Myometrial cell (primary cell): ENCODE results near the gene FSHR. TPM values are rescaled to one million over a fixed set of nuclear protein-coding genes. Genes with fewer than 3 reads are reported as not detected.

Experiments used
- total RNA-seq: library from RNA; depleted of rRNA; stranded (reverse); fragments of >200 nt; gene quantifications from 2 replicates; pipeline ENCODE4 v1.2.3, GENCODE V29; 2015

The FSHR gene, protein sequence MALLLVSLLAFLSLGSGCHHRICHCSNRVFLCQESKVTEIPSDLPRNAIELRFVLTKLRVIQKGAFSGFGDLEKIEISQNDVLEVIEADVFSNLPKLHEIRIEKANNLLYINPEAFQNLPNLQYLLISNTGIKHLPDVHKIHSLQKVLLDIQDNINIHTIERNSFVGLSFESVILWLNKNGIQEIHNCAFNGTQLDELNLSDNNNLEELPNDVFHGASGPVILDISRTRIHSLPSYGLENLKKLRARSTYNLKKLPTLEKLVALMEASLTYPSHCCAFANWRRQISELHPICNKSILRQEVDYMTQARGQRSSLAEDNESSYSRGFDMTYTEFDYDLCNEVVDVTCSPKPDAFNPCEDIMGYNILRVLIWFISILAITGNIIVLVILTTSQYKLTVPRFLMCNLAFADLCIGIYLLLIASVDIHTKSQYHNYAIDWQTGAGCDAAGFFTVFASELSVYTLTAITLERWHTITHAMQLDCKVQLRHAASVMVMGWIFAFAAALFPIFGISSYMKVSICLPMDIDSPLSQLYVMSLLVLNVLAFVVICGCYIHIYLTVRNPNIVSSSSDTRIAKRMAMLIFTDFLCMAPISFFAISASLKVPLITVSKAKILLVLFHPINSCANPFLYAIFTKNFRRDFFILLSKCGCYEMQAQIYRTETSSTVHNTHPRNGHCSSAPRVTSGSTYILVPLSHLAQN
- total RNA-seq, result not detected in 2 replicates

DNA sequence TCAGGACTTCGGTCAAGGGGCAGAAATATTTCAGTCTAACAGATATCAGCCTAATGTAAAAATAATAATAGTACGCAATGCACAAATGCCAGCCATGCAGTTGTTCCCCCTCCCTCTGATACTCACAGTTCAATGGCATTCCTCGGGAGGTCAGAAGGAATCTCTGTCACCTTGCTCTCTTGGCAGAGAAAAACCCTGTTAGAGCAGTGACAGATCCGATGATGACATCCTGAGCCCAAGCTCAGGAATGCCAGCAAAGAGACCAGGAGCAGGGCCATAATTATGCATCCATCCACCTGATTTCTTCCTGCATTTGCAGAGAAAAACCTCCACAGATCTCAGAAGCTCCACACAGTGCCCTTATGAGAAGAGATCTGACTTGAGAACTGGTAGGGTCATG, at the start of gene FSHR:
Gene FSHR (minus strand): TSS at position 376 of the 400 bp plus-strand sequence. CDS start 98 bp downstream, at position 278.

